CD4-positive, CD25-positive, alpha-beta regulatory T cell (primary cell): ENCODE measurements around the gene ASCL2. TPM values are rescaled to one million over a fixed set of nuclear protein-coding genes. Genes with fewer than 3 reads are reported as not detected.

ENCODE experiments used
- ATAC-seq, 2 donors: fragments of 150-1000 bp; cut with Tn5 transposase; one replicate each; pipeline ENCODE4 v1.10.0; 2021; ENCODE audit warnings: low read depth in 2 of 2, moderate number of reproducible peaks in 2 of 2, moderate library complexity in 1 of 2
- DNase-seq, 3 donors: peaks; one replicate each; pipeline versions ENCODE4 v3.0.0 to v3.0.0-alpha.2; 2012 to 2022; ENCODE audit warnings: mixed read lengths in 1 of 3
- H3K27ac ChIP-seq: one replicate; pipeline ENCODE4 v1.7.0; 2013; ENCODE audit warnings: mild to moderate bottlenecking, low read length; ENCODE audit not compliant: insufficient read depth, poor library complexity, severe bottlenecking
- H3K27me3 ChIP-seq: one replicate; pipeline ENCODE4 v1.7.0; 2013; ENCODE audit warnings: low read length; ENCODE audit not compliant: control insufficient read depth, insufficient read depth
- H3K36me3 ChIP-seq: one replicate; pipeline ENCODE4 v1.7.0; 2013; ENCODE audit warnings: mild to moderate bottlenecking, low read length, moderate library complexity; ENCODE audit not compliant: control insufficient read depth, insufficient read depth
- H3K4me1 ChIP-seq: 2 replicates; pipeline ENCODE4 v1.7.0; 2013; ENCODE audit warnings: mild to moderate bottlenecking, low read length; ENCODE audit not compliant: insufficient read depth, control insufficient read depth, poor library complexity, severe bottlenecking
- H3K4me3 ChIP-seq: one replicate; pipeline ENCODE4 v1.7.0; 2013; ENCODE audit warnings: low read depth, mild to moderate bottlenecking, low read length, moderate library complexity
- H3K9me3 ChIP-seq, 2 experiments: 1 replicate in 1 of 2; 2 replicates in 1 of 2; pipeline ENCODE4 v1.7.0; 2013; ENCODE audit warnings: low read length in 2 of 2, mild to moderate bottlenecking in 1 of 2, moderate library complexity in 1 of 2; ENCODE audit not compliant: control insufficient read depth in 2 of 2
- H3K27ac Mint-ChIP-seq, 3 donors: one replicate each; pipeline ENCODE4 v1.8.0; 2020 to 2022; ENCODE audit warnings: mild to moderate bottlenecking in 3 of 3, mixed read lengths in 3 of 3, moderate library complexity in 2 of 3
- H3K27me3 Mint-ChIP-seq: one replicate; pipeline ENCODE4 v1.8.0; 2022; ENCODE audit warnings: mild to moderate bottlenecking, mixed read lengths
- H3K36me3 Mint-ChIP-seq: one replicate; pipeline ENCODE4 v1.8.0; 2020; ENCODE audit warnings: mixed read lengths
- H3K4me1 Mint-ChIP-seq, 4 donors: one replicate each; pipeline ENCODE4 v1.8.0; 2020 to 2022; ENCODE audit warnings: mixed read lengths in 4 of 4, mild to moderate bottlenecking in 1 of 4
- H3K4me3 Mint-ChIP-seq, 4 donors: one replicate each; pipeline ENCODE4 v1.8.0; 2020 to 2022; ENCODE audit warnings: mild to moderate bottlenecking in 4 of 4, mixed read lengths in 4 of 4, moderate library complexity in 3 of 4
- H3K9me3 Mint-ChIP-seq, 7 donors: one replicate each; pipeline ENCODE4 v1.8.0; 2020 to 2022; ENCODE audit warnings: mixed read lengths in 7 of 7, mild to moderate bottlenecking in 3 of 7, moderate library complexity in 2 of 7
- polyA plus RNA-seq, 4 donors: library from polyadenylated mRNA; unstranded; fragments of 300-500 nt; fragmentation: Illumina TruSeq; gene quantifications; one replicate each; pipeline ENCODE4 v1.2.3, GENCODE V29; 2021
- total RNA-seq: library from RNA; stranded (reverse); gene quantifications from one replicate; pipeline ENCODE4 v1.2.3, GENCODE V29; 2022

The ASCL2 gene
- total and polyA plus RNA-seq, 5 donors from 2014 or later, result 0.13 to 0.47 (median 0.20) TPM

DNA sequence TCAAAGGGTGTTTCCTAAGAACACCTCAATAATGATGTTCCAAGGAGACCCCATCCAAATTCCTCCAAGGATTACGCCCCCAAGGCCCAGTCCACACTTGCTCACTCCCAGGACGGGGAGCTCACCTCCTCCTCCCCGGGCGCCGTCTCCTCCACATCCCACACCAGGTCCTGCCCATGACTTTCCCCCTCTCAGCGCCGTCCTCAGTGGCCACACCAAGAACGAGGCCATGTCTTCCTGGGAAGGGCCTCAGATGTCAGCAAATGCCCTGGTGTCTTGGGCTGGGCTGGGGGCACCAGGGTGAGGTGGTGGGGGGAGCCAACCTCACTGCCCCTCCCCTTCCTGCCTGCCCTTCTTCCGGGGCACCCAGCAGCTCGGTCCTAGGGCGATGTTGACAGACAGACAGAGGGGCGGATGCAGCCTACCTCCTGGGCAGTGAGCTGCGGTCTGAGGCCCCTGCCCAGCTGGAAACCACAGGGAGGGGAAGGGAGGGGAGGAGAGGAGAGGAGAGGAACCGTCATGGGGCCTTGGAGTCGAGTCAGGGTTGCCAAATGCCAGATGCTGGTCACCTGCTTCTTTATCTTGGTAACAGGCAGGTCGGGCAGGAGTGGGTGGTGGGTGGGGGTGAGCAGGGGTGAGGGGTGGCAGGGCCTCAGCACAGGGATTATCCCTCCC is 31.4 kb upstream of the ASCL2 start, which contains the start of the genes C11orf21 and TSPAN32:
C11orf21 (minus strand) TSS at position 288 of the 675 bp plus-strand sequence; CDS start at position 178, 110 bp downstream.
TSPAN32 (plus strand) TSS at position 383 of the 675 bp plus-strand sequence; CDS start at position 520, 137 bp downstream.
- peaks cover 83% of the 10 kb centered on the region for H3K4me1 ChIP-seq
- H3K9me3 ChIP-seq, result no peaks in the 10 kb centered on the region
- peak; percentile 59 to 92 (median 63) for DNase-seq
- H3K27me3 Mint-ChIP-seq, result no peaks in the 10 kb centered on the region
- H3K27me3 ChIP-seq, result no peaks in the 10 kb centered on the region
- H3K4me3 Mint-ChIP-seq, result peak within 1 kb of the TSS; percentile 94 to 99 (median 96)
- peak; percentile 52 to 65 for ATAC-seq
- H3K9me3 Mint-ChIP-seq, result no peaks in the 10 kb centered on the region
- peaks cover 0 to 82% (median 30%) of the 10 kb centered on the region in 4 donors for H3K4me1 Mint-ChIP-seq
- H3K4me3 ChIP-seq, result peak within 1 kb of the TSS; percentile 81
- H3K27ac Mint-ChIP-seq, result peak within 1 kb of the TSS; percentile 90 to 96 (median 95)
- no peaks in the 10 kb centered on the region for H3K36me3 ChIP-seq
- peak within 1 kb of the TSS; percentile 80 for H3K27ac ChIP-seq
- peaks cover 10% of the 10 kb centered on the region for H3K36me3 Mint-ChIP-seq

DNA sequence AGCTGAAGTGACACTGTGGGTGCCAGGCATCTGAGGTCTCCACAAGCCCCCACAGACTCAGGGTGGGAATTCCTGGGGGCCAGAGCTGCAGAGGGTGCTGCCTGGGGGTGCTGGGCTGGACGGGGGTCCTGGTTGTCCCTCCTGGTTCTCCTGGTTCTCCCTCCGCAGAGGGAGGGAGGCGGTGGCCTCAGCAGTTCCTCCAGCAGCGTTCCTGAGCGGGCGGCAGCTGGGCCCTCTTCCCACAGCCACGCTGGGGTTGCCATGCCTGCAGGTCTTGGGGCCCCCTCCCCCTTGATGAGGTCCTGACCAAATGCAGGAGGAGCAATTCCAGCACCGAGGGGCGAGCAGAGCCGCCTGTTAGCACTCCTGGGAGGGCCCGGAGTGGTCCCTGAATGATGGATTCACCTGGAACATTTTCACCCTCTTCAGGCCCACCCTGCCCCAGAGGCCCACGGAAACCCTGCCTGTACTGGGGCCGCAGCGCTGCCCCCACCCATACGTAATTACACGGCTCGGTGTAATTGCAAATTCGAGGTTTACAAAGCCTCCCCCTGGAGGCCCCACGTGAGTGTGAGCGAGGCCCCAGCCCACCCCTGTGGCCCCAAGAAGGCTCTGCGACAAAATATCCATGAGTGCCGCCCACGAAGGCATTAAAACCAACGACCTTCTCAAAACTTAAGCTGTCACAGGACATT is 30.7 kb upstream of the ASCL2 start:
- Histone ChIP-seq H3K4me3 (peak overlapping the region; percentile 81), H3K27ac (peak overlapping the region; percentile 80)
- peak in 2 of 3 donors; percentile 15 to 36 for DNase-seq

DNA sequence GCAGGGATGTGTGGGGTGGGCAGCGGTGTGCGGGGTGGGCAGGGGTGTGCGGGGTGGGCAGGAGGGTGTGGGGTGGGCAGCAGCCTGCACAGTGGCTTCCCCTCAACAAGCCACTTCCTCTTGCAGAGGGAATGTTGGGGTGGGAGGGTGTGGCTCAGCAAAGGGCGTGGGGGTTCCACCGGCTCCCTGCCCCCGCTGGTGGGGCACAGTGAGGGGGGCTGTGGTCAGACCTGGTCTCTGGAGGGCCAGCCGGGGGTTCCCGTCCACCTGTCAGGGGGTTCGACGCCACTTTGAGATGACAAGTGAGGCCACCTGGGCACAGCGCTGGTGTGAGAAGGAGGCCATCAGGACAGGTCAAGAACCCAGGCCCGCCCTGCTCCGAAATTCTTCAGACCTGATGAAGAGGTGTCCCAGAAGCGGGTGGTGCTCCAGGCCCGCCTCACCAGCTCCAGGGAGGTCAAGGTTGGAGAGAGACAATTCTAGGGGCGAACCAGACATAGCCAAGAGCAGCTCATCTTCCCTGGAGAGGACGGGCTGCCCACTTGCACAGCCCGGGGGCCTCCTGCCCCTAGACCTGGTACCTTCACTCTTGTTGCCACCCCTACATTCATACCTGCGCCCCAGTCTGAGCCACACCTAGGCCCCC is 30.0 kb upstream of the ASCL2 start:
- Mint-ChIP-seq H3K4me1 (peaks cover 0 to 71% (median 21%) of the 10 kb centered on the region in 4 donors), H3K27ac (peak overlapping the region; percentile 83 to 95 (median 90)), H3K9me3 (no peaks in the 10 kb centered on the region), H3K27me3 (no peaks in the 10 kb centered on the region), H3K36me3 (peaks cover 10% of the 10 kb centered on the region), H3K4me3 (peak overlapping the region; percentile 94 to 99 (median 96))
- no peaks in the 10 kb centered on the region for H3K36me3 ChIP-seq
- H3K27ac ChIP-seq, result peak overlapping the region; percentile 80
- H3K4me3 ChIP-seq, result peak overlapping the region; percentile 31
- no peaks in the 10 kb centered on the region for H3K9me3 ChIP-seq
- peak in 2 of 3 donors; percentile 17 to 62 for DNase-seq
- H3K4me1 ChIP-seq, result peaks cover 69% of the 10 kb centered on the region
- peak in 1 of 2 donors; percentile 13 for ATAC-seq
- no peaks in the 10 kb centered on the region for H3K27me3 ChIP-seq

More for the DNA sequence above, 30.7 kb upstream of the ASCL2 start:
- H3K27me3 ChIP-seq, result no peaks in the 10 kb centered on the region
- Mint-ChIP-seq H3K9me3 (no peaks in the 10 kb centered on the region), H3K4me3 (peak overlapping the region; percentile 94 to 99 (median 96)), H3K4me1 (peaks cover 0 to 76% (median 26%) of the 10 kb centered on the region in 4 donors), H3K27me3 (no peaks in the 10 kb centered on the region), H3K36me3 (peaks cover 10% of the 10 kb centered on the region), H3K27ac (peak overlapping the region; percentile 90 to 96 (median 95))
- H3K9me3 ChIP-seq, result no peaks in the 10 kb centered on the region
- no peaks in the 10 kb centered on the region for H3K36me3 ChIP-seq
- ATAC-seq, result no peak
- H3K4me1 ChIP-seq, result peaks cover 76% of the 10 kb centered on the region

GRCh38 chr11:2299773-2300172 is 29.4 kb upstream of the ASCL2 start:
- no peak for ATAC-seq
- Histone ChIP-seq H3K4me3 (no peak overlapping the region), H3K9me3 (no peaks in the 10 kb centered on the region), H3K27me3 (no peaks in the 10 kb centered on the region), H3K36me3 (no peaks in the 10 kb centered on the region), H3K27ac (no peak overlapping the region), H3K4me1 (peaks cover 63% of the 10 kb centered on the region)
- peaks cover 0 to 68% (median 17%) of the 10 kb centered on the region in 4 donors for H3K4me1 Mint-ChIP-seq
- H3K36me3 Mint-ChIP-seq, result peaks cover 10% of the 10 kb centered on the region
- H3K4me3 Mint-ChIP-seq, result peak overlapping the region; percentile 58 to 94 (median 74)
- no peaks in the 10 kb centered on the region for H3K9me3 Mint-ChIP-seq
- peaks cover 2% of the 10 kb centered on the region for H3K27me3 Mint-ChIP-seq
- DNase-seq, result no peak
- H3K27ac Mint-ChIP-seq, result peak overlapping the region; percentile 56 to 96 (median 78)

GRCh38 chr11:2298795-2299761 is 28.7 kb upstream of the ASCL2 start:
- DNase-seq (no peak), ATAC-seq (no peak)
- Mint-ChIP-seq H3K4me1 (peaks cover 0 to 64% (median 17%) of the 10 kb centered on the region in 4 donors), H3K27me3 (peaks cover 5% of the 10 kb centered on the region), H3K4me3 (peak overlapping the region; percentile 58 to 94 (median 74)), H3K27ac (peak overlapping the region; percentile 56 to 96 (median 78)), H3K9me3 (no peaks in the 10 kb centered on the region), H3K36me3 (peaks cover 10% of the 10 kb centered on the region)
- peak overlapping the region; percentile 51 for H3K27ac ChIP-seq
- H3K4me1 ChIP-seq, result peaks cover 56% of the 10 kb centered on the region
- H3K36me3 ChIP-seq, result no peaks in the 10 kb centered on the region
- H3K27me3 ChIP-seq, result no peaks in the 10 kb centered on the region
- H3K9me3 ChIP-seq, result no peaks in the 10 kb centered on the region
- no peak overlapping the region for H3K4me3 ChIP-seq

DNA sequence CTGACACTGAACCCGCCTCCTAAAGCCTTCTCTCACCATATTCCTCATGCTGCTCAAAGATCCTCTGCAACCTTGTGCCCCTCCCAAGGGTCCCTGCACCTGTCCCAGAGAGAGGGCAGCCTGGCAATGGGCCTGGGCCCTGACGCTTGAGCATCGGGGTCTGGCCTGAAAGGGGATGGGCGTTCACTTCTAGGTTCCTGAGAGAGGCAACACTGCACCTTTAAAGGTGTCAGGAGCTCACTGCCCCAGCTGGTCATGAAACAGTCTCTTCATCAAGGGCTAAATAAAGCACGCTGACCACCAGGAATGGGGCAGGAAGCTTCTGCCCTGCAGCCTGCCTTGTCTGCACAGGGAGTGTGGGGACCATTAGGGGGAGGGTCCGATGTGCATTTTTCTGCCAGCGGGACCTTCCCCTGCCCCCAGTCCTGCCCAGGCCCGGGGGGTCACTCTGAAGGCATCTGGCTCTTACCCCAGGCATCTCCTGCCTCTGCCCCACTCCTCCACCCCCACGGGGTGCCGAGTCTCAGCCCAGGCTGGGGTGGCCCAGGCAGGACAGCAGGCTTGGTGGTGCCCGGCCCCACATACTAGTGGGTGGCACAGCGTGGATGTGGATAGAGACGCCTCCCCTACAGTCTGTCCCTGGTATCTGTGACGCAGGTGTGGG is 27.9 kb upstream of the ASCL2 start:
- Mint-ChIP-seq H3K9me3 (no peaks in the 10 kb centered on the region), H3K4me3 (peak overlapping the region in 3 of 4 donors; percentile 10 to 83 (median 64)), H3K36me3 (peaks cover 10% of the 10 kb centered on the region), H3K27me3 (peaks cover 5% of the 10 kb centered on the region), H3K4me1 (peaks cover 0 to 60% (median 18%) of the 10 kb centered on the region in 4 donors), H3K27ac (peak overlapping the region in 2 of 3 donors; percentile 77 to 91)
- no peaks in the 10 kb centered on the region for H3K36me3 ChIP-seq
- H3K4me3 ChIP-seq, result no peak overlapping the region
- no peak for ATAC-seq
- no peaks in the 10 kb centered on the region for H3K9me3 ChIP-seq
- DNase-seq, result no peak
- H3K4me1 ChIP-seq, result peaks cover 54% of the 10 kb centered on the region
- peak overlapping the region; percentile 51 for H3K27ac ChIP-seq
- no peaks in the 10 kb centered on the region for H3K27me3 ChIP-seq
